Measurements from ENCODE around the gene CKLF.

DNA sequence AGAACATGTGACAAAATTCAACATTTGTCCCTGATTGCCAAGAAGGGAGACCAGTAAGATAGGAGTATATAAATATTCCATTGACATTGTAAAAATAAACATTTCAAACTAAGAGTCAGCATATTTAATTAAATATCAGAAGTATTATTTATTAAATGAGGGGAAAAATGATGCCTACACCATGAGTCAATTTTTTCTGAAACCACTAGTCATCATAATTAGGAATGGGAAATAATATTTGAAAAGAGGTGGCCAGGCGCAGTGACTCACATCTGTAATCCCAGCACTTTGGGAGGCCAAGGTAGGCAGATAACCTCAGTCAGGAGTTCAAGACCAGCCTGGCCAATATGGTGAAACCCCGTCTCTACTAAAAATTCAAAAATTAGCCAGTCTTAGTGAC is 16.0 kb downstream of the CKLF start:
- TF ChIP-seq, protein P1, sequence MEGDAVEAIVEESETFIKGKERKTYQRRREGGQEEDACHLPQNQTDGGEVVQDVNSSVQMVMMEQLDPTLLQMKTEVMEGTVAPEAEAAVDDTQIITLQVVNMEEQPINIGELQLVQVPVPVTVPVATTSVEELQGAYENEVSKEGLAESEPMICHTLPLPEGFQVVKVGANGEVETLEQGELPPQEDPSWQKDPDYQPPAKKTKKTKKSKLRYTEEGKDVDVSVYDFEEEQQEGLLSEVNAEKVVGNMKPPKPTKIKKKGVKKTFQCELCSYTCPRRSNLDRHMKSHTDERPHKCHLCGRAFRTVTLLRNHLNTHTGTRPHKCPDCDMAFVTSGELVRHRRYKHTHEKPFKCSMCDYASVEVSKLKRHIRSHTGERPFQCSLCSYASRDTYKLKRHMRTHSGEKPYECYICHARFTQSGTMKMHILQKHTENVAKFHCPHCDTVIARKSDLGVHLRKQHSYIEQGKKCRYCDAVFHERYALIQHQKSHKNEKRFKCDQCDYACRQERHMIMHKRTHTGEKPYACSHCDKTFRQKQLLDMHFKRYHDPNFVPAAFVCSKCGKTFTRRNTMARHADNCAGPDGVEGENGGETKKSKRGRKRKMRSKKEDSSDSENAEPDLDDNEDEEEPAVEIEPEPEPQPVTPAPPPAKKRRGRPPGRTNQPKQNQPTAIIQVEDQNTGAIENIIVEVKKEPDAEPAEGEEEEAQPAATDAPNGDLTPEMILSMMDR (IDR thresholded peaks at IDR 0.05), result no peak
- TF ChIP-seq POLR2A (IDR thresholded peaks at IDR 0.05), result no peak
